Trophoblast cell (in vitro differentiated cells and primary cell): ENCODE results near the gene SPIN2B. TPM values are rescaled to one million over a fixed set of nuclear protein-coding genes. Genes with fewer than 3 reads are reported as not detected.
A peak's percentile ranks its signal among the peaks of the same experiment; 100 is the strongest.
"Not testable (repeated sequence)": the region's sequence is repeated elsewhere in the genome, so short reads cannot be mapped to it uniquely, and the experiment has no call there.

Experiments used
- DNase-seq, 2 donors: peaks; one replicate each; pipeline ENCODE4 v3.0.0-alpha.2; 2016
- H2AFZ ChIP-seq: 2 replicates; pipeline ENCODE4 v1.6.1; 2013; ENCODE audit warnings: low read length, moderate library complexity, mild to moderate bottlenecking; ENCODE audit not compliant: insufficient read depth, poor library complexity
- H2AK5ac ChIP-seq: 2 replicates; pipeline ENCODE4 v1.6.1; 2013; ENCODE audit warnings: mild to moderate bottlenecking, low read length
- H2BK120ac ChIP-seq: 2 replicates; pipeline ENCODE4 v1.6.1; 2013; ENCODE audit warnings: low read length, mild to moderate bottlenecking, moderate library complexity; ENCODE audit not compliant: insufficient read depth, poor library complexity
- H2BK12ac ChIP-seq: 2 replicates; pipeline ENCODE4 v1.6.1; 2013; ENCODE audit warnings: mild to moderate bottlenecking, low read length, moderate library complexity
- H2BK5ac ChIP-seq: 2 replicates; pipeline ENCODE4 v1.6.1; 2013; ENCODE audit warnings: low read length, low read depth, moderate library complexity, mild to moderate bottlenecking; ENCODE audit not compliant: poor library complexity
- H3K14ac ChIP-seq: 2 replicates; pipeline ENCODE4 v1.6.1; 2013; ENCODE audit warnings: mild to moderate bottlenecking, low read length
- H3K18ac ChIP-seq: 2 replicates; pipeline ENCODE4 v1.6.1; 2013; ENCODE audit warnings: mild to moderate bottlenecking, low read length
- H3K23ac ChIP-seq: 2 replicates; pipeline ENCODE4 v1.6.1; 2013; ENCODE audit warnings: low read length
- H3K27ac ChIP-seq: 2 replicates; pipeline ENCODE4 v1.5.1; 2013; ENCODE audit warnings: low read depth, mild to moderate bottlenecking, inconsistent platforms, low read length, moderate library complexity
- H3K27me3 ChIP-seq: 2 replicates; pipeline ENCODE4 v1.6.1; 2013; ENCODE audit warnings: inconsistent platforms, mild to moderate bottlenecking, low read length, moderate library complexity; ENCODE audit not compliant: insufficient read depth
- H3K36me3 ChIP-seq, 2 experiments: 1 replicate in 1 of 2; 2 replicates in 1 of 2; pipeline ENCODE4 v1.6.1; 2013; ENCODE audit warnings: low read length in 2 of 2, mild to moderate bottlenecking in 2 of 2, moderate library complexity in 1 of 2; ENCODE audit not compliant: insufficient read depth in 2 of 2, control insufficient read depth in 1 of 2
- H3K4ac ChIP-seq: 2 replicates; pipeline ENCODE4 v1.6.1; 2013; ENCODE audit warnings: low read depth, mild to moderate bottlenecking, low read length, moderate library complexity
- H3K4me1 ChIP-seq, 2 experiments: 1 replicate in 1 of 2; 2 replicates in 1 of 2; pipeline ENCODE4 v1.6.1; 2013; ENCODE audit warnings: low read length in 2 of 2, mild to moderate bottlenecking in 2 of 2, moderate library complexity in 1 of 2; ENCODE audit not compliant: insufficient read depth in 2 of 2, control insufficient read depth in 1 of 2
- H3K4me2 ChIP-seq: 2 replicates; pipeline ENCODE4 v1.6.1; 2013; ENCODE audit warnings: inconsistent platforms, mild to moderate bottlenecking, low read length, moderate library complexity
- H3K4me3 ChIP-seq: 2 replicates; pipeline ENCODE4 v1.5.1; 2013; ENCODE audit warnings: mild to moderate bottlenecking, low read depth, low read length, inconsistent platforms
- H3K79me1 ChIP-seq: one replicate; pipeline ENCODE4 v1.6.1; 2013; ENCODE audit warnings: low read length
- H3K79me2 ChIP-seq: 2 replicates; pipeline ENCODE4 v1.6.1; 2013; ENCODE audit warnings: low read length, mild to moderate bottlenecking; ENCODE audit not compliant: control insufficient read depth, insufficient read depth, poor library complexity
- H3K9ac ChIP-seq: 2 replicates; pipeline ENCODE4 v1.6.1; 2013; ENCODE audit warnings: mild to moderate bottlenecking, low read length
- H3K9me3 ChIP-seq: 2 replicates; pipeline ENCODE4 v1.6.1; 2013; ENCODE audit warnings: low read depth, mild to moderate bottlenecking, control low read depth, inconsistent platforms, low read length; ENCODE audit not compliant: insufficient read depth
- H4K12ac ChIP-seq: 2 replicates; pipeline ENCODE4 v1.6.1; 2013; ENCODE audit warnings: low read depth, mild to moderate bottlenecking, low read length, moderate library complexity
- H4K8ac ChIP-seq: 2 replicates; pipeline ENCODE4 v1.6.1; 2013; ENCODE audit warnings: low read depth, mild to moderate bottlenecking, low read length, moderate library complexity
- H4K91ac ChIP-seq: one replicate; pipeline ENCODE4 v1.6.1; 2013; ENCODE audit warnings: low read depth, mild to moderate bottlenecking, low read length, moderate library complexity
- WGBS: extraction: QIAGEN DNeasy Blood & Tissue Kit; methylation state at CpG from one replicate; pipeline ENCODE4 v1.1.7; 2013; ENCODE audit warnings: missing lambda C conversion rate; ENCODE audit not compliant: insufficient read length, insufficient coverage; ENCODE audit errors: extremely low coverage; 5-methylcytosine and 5-hydroxymethylcytosine counted together
- polyA plus RNA-seq: library from polyadenylated mRNA; stranded (reverse); fragments of 200-250 nt; gene quantifications from 2 replicates; pipeline ENCODE4 v1.2.3, GENCODE V29; 2013

The SPIN2B gene
- 3.8 and 4.0 TPM in 2 replicates for polyA plus RNA-seq

DNA sequence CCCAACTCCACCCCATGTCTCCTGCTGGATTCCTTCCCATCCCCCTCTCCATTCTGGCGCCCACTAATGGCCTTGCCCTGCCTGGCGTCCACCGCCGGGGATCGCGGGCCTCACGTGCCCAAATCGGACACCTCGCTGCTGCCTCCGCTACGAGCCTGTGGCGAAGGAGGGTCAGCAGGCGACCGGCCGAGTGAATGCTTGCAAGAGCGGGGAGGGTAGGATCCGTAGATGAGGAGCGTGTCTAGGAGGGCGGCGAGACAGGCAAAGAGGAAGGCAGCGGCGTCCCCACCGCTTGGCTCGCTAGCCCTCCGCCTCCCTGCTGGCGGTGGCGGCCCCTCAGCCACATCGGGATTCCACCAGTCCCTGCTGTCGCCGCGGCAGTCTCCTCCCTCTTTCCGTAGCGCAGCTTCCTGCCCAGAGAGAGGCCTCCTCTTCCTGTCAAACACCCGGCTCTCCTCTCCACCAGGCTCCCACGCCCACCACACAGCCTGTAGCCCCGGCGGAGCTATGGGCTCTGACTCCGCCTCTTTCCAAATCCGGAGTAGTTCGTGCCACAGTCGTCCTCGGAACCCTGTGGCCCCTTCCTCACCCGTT is at the start of gene SPIN2B:
Gene SPIN2B, minus strand, starts transcription at position 387 of the 594 bp plus-strand sequence.
- H3K27me3 ChIP-seq = no peaks in the 10 kb centered on the region
- peak within 1 kb of the TSS; percentile 83 for H2AK5ac ChIP-seq
- peak within 1 kb of the TSS; percentile 96 for H3K9ac ChIP-seq
- H3K79me1 ChIP-seq = peaks cover 5% of the 10 kb centered on the region
- DNase-seq = peak; percentile 37 to 68
- peak within 1 kb of the TSS; percentile 93 for H2AFZ ChIP-seq
- H2BK120ac ChIP-seq = peak within 1 kb of the TSS; percentile 80
- peak within 1 kb of the TSS; percentile 90 for H3K4me3 ChIP-seq
- peaks cover 1 to 2% of the 10 kb centered on the region in 2 experiments for H3K36me3 ChIP-seq
- peak within 1 kb of the TSS; percentile 98 for H3K18ac ChIP-seq
- H4K12ac ChIP-seq = peak within 1 kb of the TSS; percentile 80
- peak within 1 kb of the TSS; percentile 87 for H3K27ac ChIP-seq
- peak within 1 kb of the TSS; percentile 24 for H2BK12ac ChIP-seq
- H3K14ac ChIP-seq = peak within 1 kb of the TSS; percentile 86
- no CpG with 5 or more reads among the region's 43 CpGs for whole genome bisulfite sequencing
- no peak within 1 kb of the TSS for H3K23ac ChIP-seq
- no peaks in the 10 kb centered on the region for H3K4me1 ChIP-seq
- H3K4me2 ChIP-seq = peak within 1 kb of the TSS; percentile 82
- H3K4ac ChIP-seq = peak within 1 kb of the TSS; percentile 58
- peaks cover 5% of the 10 kb centered on the region for H3K79me2 ChIP-seq
- no peaks in the 10 kb centered on the region for H3K9me3 ChIP-seq
- peak within 1 kb of the TSS; percentile 89 for H4K91ac ChIP-seq
- peak within 1 kb of the TSS; percentile 85 for H2BK5ac ChIP-seq
- H4K8ac ChIP-seq = peak within 1 kb of the TSS; percentile 86

DNA sequence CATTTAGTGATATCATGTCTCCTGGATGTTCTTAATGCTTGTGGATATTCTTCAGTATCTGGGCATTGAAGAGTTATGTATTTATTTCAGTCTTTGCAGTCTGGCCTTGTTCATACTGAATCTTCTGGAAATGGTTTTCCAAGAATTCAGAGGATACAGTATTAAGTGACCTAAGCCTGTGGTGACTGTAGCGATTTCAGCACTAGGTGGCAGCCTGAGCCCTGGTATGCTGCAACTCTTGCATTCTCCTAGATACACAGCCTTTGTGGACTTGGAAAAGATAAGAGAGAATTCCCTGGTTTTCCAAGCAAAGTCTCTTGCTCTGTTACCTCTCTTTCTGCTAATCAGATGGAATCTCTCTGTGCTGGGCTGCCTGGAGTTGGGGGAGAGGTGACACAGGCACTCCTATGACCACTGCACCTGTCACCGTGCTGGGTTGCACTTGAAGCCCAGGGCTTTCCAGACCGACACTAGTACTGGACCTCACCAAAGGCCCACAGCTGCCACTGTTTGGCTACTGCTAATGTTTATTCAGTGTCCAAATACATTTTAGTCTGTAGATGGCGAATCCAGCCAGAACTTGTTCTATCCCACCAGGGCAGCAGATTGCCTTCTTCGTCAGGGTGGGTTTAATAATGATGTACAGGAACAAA is 35.2 kb upstream of the SPIN2B start:
- Histone ChIP-seq H3K23ac (no peak overlapping the region), H4K91ac (no peak overlapping the region), H3K27ac (no peak overlapping the region)

DNA sequence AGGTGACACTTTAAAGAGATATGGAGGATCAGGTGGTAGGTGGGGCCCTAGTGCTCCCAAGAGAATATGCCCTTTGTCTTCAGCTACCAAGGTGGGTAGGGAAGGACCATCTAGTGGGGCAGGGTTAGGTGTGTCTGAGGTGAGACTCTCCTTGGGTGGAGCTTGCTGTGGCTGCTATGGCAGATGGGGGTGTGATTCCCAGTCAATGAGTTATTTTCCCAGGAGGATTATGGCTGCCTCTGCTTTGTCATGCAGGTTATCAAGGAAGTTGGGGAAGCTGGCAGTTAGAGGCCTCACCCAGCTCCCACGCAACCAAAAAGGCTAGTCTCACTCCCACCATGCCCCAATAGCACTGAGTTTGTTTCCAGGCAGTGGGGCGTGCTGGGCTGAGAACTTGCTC is 33.8 kb upstream of the SPIN2B start:
- H4K12ac ChIP-seq = no peak overlapping the region
- no peak overlapping the region for H2AFZ ChIP-seq
- WGBS = no CpG with 5 or more reads among the region's 2 CpGs
- H3K23ac ChIP-seq = no peak overlapping the region
- H3K4me3 ChIP-seq = no peak overlapping the region
- no peak overlapping the region for H3K9ac ChIP-seq
- no peak overlapping the region for H3K4me2 ChIP-seq
- no peaks in the 10 kb centered on the region for H3K79me2 ChIP-seq
- no peak overlapping the region for H4K8ac ChIP-seq
- no peak overlapping the region for H3K18ac ChIP-seq
- H2AK5ac ChIP-seq = no peak overlapping the region
- H3K27ac ChIP-seq = no peak overlapping the region
- H4K91ac ChIP-seq = no peak overlapping the region
- DNase-seq = no peak
- H3K79me1 ChIP-seq = no peaks in the 10 kb centered on the region
- no peaks in the 10 kb centered on the region for H3K4me1 ChIP-seq
- H2BK5ac ChIP-seq = no peak overlapping the region
- no peak overlapping the region for H2BK12ac ChIP-seq
- H3K36me3 ChIP-seq = no peaks in the 10 kb centered on the region
- H3K27me3 ChIP-seq = no peaks in the 10 kb centered on the region
- H3K9me3 ChIP-seq = no peaks in the 10 kb centered on the region
- no peak overlapping the region for H3K14ac ChIP-seq
- no peak overlapping the region for H2BK120ac ChIP-seq
- no peak overlapping the region for H3K4ac ChIP-seq

More for the DNA sequence above, 35.2 kb upstream of the SPIN2B start:
- WGBS = no CpG with 5 or more reads among the region's 5 CpGs
- Histone ChIP-seq H2AK5ac (no peak overlapping the region), H2AFZ (no peak overlapping the region), H3K4me1 (no peaks in the 10 kb centered on the region), H3K4me2 (no peak overlapping the region), H3K14ac (no peak overlapping the region), H3K79me2 (no peaks in the 10 kb centered on the region), H3K36me3 (no peaks in the 10 kb centered on the region), H3K4ac (no peak overlapping the region), H2BK5ac (no peak overlapping the region), H3K79me1 (no peaks in the 10 kb centered on the region), H3K4me3 (no peak overlapping the region), H3K9ac (no peak overlapping the region), H3K27me3 (no peaks in the 10 kb centered on the region), H2BK12ac (no peak overlapping the region), H4K12ac (no peak overlapping the region), H2BK120ac (no peak overlapping the region), H3K18ac (no peak overlapping the region), H3K9me3 (no peaks in the 10 kb centered on the region), H4K8ac (no peak overlapping the region)
- peak; percentile 19 to 44 for DNase-seq

DNA sequence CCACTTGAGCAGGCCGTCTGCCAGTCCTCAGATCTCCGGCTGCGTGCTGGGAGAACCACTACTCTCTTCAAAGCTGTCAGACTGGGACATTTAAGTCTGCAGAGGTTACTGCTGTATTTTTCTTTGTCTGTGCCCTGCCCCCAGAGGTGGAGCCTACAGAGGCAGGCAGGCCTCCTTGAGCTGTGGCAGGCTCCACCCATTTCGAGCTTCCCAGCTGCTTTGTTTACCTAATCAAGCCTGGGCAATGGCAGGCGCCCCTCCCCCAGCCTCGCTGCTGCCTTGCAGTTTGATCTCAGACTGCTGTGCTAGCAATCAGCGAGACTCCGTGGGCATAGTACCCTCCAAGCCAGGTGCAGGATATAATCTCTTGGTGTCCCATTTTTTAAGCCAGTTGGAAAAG is 30.9 kb upstream of the SPIN2B start:
- H3K14ac ChIP-seq, H4K91ac ChIP-seq, H3K4me1 ChIP-seq, H2AK5ac ChIP-seq, H4K12ac ChIP-seq, H4K8ac ChIP-seq, H3K18ac ChIP-seq, H2BK5ac ChIP-seq, H3K9ac ChIP-seq, H2BK120ac ChIP-seq, H3K36me3 ChIP-seq, H3K27me3 ChIP-seq, H3K4ac ChIP-seq, H3K9me3 ChIP-seq, H3K79me2 ChIP-seq, H2AFZ ChIP-seq, H3K23ac ChIP-seq, H3K4me2 ChIP-seq, H3K27ac ChIP-seq, H3K79me1 ChIP-seq, H2BK12ac ChIP-seq, DNase-seq, H3K4me3 ChIP-seq: not testable (repeated sequence)
- no CpG with 5 or more reads among the region's 8 CpGs for WGBS
